NK-92 treated with Interleukin-12 subunit alpha and Interleukin-12 subunit beta, amount 100 ng/mL, for 24 hours (cell line): Measurements from ENCODE around the gene ADAMTS15.

Experiments
- DNase-seq: peaks from one replicate; lab custom pipeline; 2025; lab: John Stamatoyannopoulos, UW

Gene ADAMTS15

GRCh38 chr11:130418756-130419155 is 29.7 kb upstream of the ADAMTS15 start:
- no peak for DNase-seq

DNA sequence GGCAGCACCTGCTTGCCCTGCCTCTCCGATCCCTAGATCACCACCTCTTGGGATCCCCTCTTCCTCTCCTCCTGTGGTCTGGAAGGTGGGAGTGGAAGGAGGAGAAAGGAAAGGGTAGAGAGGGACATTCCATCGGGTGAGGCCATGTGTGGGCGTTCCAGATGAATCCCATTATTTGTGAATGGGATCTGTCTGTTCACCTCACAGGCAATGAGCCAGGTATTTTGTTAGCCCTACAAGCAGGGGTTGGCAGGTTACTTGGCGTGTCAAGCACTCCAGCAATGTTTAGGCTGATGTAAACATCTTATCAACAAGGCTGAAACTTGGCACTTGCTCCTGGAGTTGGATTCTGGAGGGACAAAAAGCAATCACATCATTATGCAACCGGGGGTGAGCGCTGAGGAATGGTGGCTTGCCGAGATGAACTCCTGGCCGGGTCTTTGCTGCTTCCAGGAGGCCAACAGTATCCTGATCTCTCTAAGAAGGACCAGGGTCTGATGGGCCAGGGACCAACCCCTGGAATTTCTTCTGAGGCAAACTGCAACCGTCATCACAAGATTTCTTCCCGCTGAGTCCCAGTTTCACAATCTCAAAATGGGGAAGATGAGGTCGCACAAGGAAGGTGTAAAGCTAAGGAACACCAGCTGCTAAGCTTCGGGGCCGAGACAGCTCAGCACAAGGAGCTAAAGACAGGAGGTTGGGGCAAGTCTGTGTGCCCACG is 27.8 kb upstream of the ADAMTS15 start:
- no peak for DNase-seq

DNA sequence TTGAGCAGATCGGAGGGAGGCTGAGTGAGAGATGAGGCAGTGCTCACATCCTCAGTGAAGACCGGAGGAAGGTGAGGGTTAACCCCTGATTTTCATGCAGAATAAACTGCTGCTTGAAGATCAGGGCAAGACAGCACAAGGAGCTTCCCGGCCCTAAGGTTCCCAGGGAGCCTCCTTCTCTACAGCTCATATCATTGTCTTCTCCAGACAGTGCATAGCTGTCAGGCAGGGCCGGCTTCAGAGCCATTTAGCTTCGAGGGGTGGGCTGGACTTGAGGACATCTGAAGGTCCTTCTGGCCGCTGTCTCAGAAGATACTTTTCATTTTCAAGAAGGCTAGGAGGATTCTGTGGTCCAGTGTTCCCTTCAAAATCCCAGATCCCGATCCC is 27.3 kb upstream of the ADAMTS15 start:
- DNase-seq: no peak

- no peak for DNase-seq
Measured at GRCh38 chr11:130421697-130422096, 26.7 kb upstream of the ADAMTS15 start.

- DNase-seq: no peak
Measured at GRCh38 chr11:130422251-130422995, 26.0 kb upstream of the ADAMTS15 start.

DNA sequence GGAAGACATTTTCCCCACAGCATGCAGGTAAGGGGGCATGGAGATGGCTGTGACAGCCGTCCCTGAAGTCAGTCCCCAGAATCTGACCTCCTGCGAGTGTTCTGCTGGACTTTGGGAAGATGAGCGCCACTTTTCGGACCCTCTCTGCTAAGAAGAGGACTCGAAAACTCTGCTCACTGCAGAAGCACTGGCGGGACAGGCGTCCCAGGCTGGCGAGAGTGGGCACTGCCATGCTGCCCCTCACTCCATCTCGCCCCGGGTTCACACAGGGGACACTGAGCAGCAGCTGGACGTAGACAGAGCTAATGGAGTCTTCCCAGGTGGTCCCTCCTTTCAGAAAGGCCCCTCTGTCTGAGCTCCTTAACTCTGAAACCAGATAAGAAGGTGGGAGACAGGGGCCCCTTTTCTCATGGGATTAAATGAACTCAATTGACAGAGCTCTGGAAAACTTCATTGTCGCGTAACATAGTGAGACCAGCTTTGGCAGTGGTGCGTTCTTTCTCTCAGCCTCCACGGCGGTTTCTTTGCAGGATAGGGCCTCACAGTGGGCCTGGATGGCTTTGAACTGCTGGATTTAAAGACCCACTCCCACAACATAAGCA is 24.8 kb upstream of the ADAMTS15 start:
- DNase-seq: no peak

GRCh38 chr11:130424613-130425140 is 23.8 kb upstream of the ADAMTS15 start:
- no peak for DNase-seq

DNA sequence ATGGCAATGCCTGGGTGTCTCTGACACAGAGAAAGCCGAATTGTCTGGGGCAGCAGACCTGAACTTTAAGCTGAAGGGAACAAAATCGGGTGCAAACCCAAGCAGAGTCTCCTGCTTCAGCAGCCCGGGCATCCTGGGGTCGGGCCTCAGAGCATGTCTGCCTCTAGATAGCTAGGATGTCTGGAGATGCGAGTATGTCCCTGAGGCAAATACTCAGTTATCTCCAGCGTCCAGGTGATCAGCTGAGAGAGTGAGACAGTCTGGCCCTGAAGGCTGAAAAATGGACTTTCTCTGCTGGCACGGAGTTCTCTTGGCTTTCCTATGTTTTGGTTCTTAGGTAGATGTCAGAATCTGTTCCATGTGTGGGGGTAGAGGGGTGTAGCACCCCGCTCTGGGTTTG is 23.3 kb upstream of the ADAMTS15 start:
- DNase-seq: no peak

DNA sequence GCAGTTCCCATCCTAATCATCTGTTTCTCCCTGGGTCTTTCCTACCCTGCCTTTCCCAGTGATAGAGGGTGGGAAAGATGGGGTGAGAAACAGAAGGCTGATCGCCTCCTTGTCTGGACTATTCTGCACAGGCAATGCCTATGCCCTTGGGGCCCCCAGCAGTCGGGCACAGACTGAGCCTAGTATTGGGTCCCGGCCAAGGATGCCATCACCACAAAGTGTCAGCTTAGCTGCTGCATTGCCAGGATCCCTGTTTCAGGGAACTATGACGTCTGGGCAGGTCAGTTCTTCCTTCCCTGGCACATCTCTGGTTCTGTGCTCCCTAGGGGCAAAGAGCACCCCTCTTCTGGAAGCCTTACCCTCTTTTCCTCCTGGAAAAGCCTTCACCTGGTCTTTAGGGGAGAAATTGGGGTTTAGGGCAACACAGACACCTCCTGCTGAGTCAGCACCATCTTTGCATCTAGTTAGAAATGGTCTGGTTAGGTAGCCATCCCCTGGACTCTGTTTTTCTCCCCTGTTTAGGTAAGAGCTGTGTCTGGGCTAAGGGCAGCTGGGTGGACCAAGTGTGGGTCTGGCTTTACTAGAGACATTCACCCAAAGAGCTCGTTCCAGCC is 22.1 kb upstream of the ADAMTS15 start:
- no peak for DNase-seq

DNA sequence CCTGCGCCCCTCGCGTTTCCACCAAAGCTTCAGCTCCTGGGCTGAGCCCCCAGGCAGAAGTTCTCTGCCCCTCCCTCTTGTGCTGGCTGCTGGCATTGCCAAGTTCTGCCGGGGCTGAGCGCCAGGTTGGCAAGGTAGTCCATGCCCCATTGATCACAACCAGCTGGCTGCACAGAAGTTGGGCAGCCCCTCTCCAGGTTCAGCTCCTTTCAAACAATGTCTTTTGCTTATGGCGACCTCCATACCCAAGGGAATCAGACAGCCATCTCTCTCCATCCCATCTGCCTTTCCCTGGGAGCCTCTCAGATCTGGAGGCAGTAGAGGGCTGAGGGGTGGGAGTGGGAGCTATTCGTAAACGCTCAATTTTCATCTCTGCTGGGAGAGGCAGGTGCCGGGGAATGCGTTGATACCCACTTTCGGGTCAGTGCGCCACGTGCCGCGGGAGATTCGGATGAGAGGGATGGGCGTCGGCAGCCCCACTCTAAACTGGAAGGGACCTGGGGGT is 21.6 kb upstream of the ADAMTS15 start:
- no peak for DNase-seq

DNA sequence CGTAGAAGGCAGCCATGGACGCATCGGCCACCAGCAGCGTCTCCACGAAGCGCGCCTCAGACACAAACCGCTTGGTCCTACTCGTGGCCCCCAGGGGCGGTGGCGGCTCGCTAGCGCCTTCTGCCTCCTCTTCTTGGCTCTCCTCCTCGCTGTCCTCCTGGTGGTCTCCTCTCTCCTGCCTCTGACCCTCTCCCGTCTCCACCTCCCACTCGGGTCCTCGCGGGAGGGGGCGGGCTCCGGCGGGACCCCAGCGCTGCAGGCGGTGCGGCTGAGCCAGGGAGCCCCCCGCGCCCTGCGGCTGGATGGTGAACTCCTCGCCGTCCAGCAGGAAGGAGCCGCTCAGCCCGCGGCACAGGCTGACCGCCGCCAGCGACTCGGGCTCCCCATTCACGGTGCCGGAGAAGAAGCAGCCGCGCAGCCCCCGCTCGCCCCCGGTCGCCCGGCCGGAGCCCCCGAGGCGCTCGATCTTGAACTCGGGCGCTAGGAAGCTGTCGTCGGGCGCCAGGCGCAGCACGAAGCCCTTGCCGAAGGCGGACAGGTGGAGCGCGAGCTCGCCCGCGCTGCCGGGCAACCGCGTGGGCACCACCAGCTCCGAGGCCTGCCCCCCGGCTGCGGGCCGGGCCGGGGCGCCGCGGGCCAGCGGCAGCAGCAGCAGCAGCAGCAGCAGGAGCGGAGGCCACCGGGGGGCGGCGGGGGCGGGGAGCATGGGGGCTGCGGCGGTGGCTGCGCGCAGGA is 20.7 kb upstream of the ADAMTS15 start:
- DNase-seq: no peak

DNA sequence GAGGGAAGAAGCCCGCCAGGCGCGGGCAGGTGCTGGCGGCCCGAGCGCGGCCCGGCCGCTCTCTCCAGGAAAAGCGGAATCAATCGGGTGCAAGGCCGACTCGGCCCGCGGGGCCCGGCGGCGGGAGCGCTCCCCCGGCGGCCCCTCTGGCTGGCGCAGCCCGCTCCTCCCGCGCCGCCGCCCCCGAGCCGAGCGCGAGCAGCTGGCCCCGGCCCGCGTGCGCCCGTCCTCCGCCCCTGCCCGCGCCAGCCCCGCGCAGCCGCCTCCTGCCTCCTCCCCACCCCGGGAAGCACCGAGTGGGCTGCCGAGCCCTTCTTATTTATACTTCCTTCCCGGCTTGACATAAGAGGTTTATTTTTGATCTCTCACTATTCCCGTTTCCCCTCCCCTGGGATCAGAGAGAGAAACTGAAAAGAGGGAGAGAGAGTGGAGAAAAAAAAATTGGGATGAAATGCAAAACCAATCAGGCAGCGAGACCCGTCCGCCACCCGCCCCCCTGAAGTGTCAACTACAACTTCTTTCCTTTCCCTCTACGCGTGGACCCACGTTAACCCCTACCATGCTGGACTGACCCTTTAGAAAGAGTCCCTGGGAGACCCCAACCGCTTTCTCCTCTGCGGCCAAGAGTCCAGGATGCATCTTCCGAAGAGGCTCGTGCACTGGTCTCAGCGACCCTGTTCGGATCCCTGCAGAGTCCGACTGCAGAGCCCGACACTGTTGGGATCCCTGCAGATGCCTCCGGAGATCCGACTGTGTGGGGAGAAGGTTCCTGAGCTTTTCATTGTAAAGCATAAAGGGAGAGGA is 19.9 kb upstream of the ADAMTS15 start, which contains the start of gene ADAMTS8:
Gene ADAMTS8, minus strand, starts transcription at position 294 of the 804 bp plus-strand sequence. CDS start 323 bp downstream, outside the sequence.
- DNase-seq: no peak

GRCh38 chr11:130429120-130429681 is 19.2 kb upstream of the ADAMTS15 start:
- no peak for DNase-seq

GRCh38 chr11:130429983-130430382 is 18.5 kb upstream of the ADAMTS15 start:
- DNase-seq: no peak

GRCh38 chr11:130431331-130431773 is 17.1 kb upstream of the ADAMTS15 start:
- DNase-seq: peak; percentile 39

- no peak for DNase-seq
Measured at GRCh38 chr11:130431801-130432200, 16.6 kb upstream of the ADAMTS15 start.

- no peak for DNase-seq
Measured at GRCh38 chr11:130433357-130433756, 15.1 kb upstream of the ADAMTS15 start.

DNA sequence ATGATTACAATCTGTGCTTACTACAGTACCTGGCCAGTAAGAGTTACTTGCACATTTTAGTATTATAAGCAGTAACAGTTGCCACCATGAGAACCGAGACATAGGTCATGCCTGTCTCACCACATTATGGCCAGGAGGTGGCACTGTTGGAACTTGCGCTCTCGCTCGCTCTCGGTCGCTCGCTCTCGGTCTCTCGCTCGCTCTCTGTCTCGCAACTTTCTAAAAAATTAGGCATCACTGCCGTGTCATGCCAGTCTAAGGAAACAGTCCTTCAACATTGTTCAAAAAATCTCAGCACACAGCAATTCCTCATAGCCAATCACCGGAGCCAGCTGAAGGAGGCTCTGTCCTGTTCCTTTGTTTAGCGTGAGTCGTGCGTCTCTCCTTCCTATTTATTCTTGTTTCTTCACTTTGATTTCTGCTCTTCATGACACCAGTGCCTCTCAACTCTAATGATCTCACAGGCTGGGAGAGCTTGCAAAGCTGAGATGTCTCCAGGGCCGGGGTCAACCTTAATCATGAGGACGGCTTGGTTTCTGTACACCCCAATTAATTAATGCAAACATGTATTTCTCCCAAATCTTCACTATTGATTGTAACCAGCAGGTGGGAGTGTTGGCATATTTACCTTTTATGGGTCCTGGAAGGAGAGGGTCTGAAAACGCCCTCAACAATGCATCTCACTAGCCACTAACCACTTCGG is 13.8 kb upstream of the ADAMTS15 start:
- peak; percentile 44 for DNase-seq

GRCh38 chr11:130435671-130436070 is 12.8 kb upstream of the ADAMTS15 start:
- DNase-seq: no peak

DNA sequence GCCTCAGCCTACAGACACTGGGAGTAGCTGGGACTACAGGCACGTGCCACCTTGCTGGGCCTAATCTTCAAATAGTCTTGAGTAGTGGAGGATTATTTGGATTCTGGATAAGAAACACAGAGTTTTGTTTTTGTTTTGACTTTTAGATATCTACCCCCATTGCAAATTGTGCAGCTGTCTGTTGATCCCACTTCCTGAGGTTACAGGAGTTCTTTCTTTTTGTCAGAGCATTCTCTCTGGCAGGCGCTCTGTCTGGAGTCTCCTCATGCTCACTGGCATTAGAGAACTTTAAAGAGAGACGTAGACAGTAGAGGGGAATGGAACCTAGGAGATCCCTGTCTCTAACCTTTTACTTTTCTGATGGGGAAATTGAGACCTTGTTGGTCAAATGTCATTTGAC is 12.3 kb upstream of the ADAMTS15 start:
- no peak for DNase-seq
